Measurements from ENCODE around the gene IFI35. TPM values are rescaled to one million over a fixed set of nuclear protein-coding genes. Genes with fewer than 3 reads are reported as not detected.

IFI35 gene
- total and polyA plus RNA-seq, 2 of the 8 experiments (the other 6 are each of a cell fraction or from before 2014, with no cell fraction given), result 2.5 to 4.7 TPM

GRCh38 chr17:42980766-42981397 lies 25.7 kb upstream of the IFI35 start:
- H3K79me2 ChIP-seq (ENCODE audit: control insufficient read depth in 1 of 2, insufficient read depth in 2 of 2, low read length in 2 of 2), result peaks cover 0 to 17% of the 10 kb centered on the region in 2 experiments; a peak in 3 of 4 replicates
- H2BK12ac ChIP-seq (ENCODE audit: low read depth, low read length), result no peak overlapping the region
- ChIA-PET CTCF (ENCODE audit: partially characterized antibody) (interaction anchor here (1.0 kb wide), 1 partner anchor 137 kb away, joined by 4 read pairs; the partner anchor contains the start of gene AOC2), POLR2A (ENCODE audit: partially characterized antibody) (interaction anchor here (1.0 to 4.6 kb wide), 4 partner anchors 10 to 39 kb away, joined by 3 to 45 read pairs (median 7); partner anchors contain the start of gene RPL27)
- 0 out of 2 replicates have a peak overlapping the region, but pooled peaks have one; percentile 24 for H2AK5ac ChIP-seq (ENCODE audit: low read depth, low read length)
- peak overlapping the region; percentile 64; the same call in 1 of the 2 replicates for H4K8ac ChIP-seq (ENCODE audit: extremely low read depth, insufficient read depth, low read length)
- FAIRE-seq (no peak), DNase-seq (ENCODE audit: low read depth in 1 of 2, low spot score in 2 of 2) (peak in 1 of 2 experiments; percentile 65)
- H2BK15ac ChIP-seq (ENCODE audit: low read length), result no peak overlapping the region
- no peak overlapping the region for H3K14ac ChIP-seq (ENCODE audit: insufficient read length)
- H3K18ac ChIP-seq (ENCODE audit: extremely low read depth, low read length), result no peak overlapping the region; the same call in 1 of the 2 replicates
- peak overlapping the region; percentile 72 to 96 (median 89) for H3K4me3 ChIP-seq (ENCODE audit: extremely low read depth in 1 of 4, insufficient read depth in 2 of 4, low read depth in 3 of 4, low read length in 4 of 4)
- peaks cover 10% of the 10 kb centered on the region for H3K23me2 ChIP-seq (ENCODE audit: low read depth, low read length)
- WGBS, 2 experiments (ENCODE audit: extremely low coverage in 1 of 2, insufficient coverage in 1 of 2, insufficient read length in 1 of 2, insufficient replicate concordance in 2 of 2, low coverage in 1 of 2, low lambda C conversion rate in 2 of 2, missing lambda C conversion rate in 1 of 2), result 2% methylated on average over 58 of the region's 67 CpGs; no CpG with 5 or more reads in 1 of the 2 experiments
- peak overlapping the region; percentile 57; the same call in 1 of the 2 replicates for H3K27ac ChIP-seq (ENCODE audit: low read depth, low read length)
- no peak overlapping the region for H3K4ac ChIP-seq (replicated peaks; ENCODE audit: insufficient read length, low read depth, low read length)
- peak overlapping the region; percentile 49 for H3K56ac ChIP-seq (replicated peaks; ENCODE audit: insufficient read length, low read depth, low read length)
- no peak overlapping the region for H3K23ac ChIP-seq (ENCODE audit: insufficient read length)
- H3K36me3 ChIP-seq (ENCODE audit: control insufficient read depth in 2 of 4, insufficient read depth in 4 of 4, low read length in 3 of 4), result peaks cover 0 to 2% (median 1%) of the 10 kb centered on the region in 4 experiments; a peak in 2 of 8 replicates
- peak overlapping the region; percentile 41 for H4K5ac ChIP-seq (ENCODE audit: insufficient read length, low read depth, low read length)
- H4K20me1 ChIP-seq (replicated peaks in 1 of 2; ENCODE audit: control insufficient read depth in 1 of 2, insufficient read depth in 2 of 2, low read length in 2 of 2), result peaks cover 0 to 3% of the 10 kb centered on the region in 2 experiments
- H3K27me3 ChIP-seq (replicated peaks in 1 of 4; ENCODE audit: control insufficient read depth in 3 of 4, extremely low read depth in 1 of 4, insufficient read depth in 3 of 4, low read length in 3 of 4), result no peaks in the 10 kb centered on the region
- H2BK120ac ChIP-seq (replicated peaks; ENCODE audit: low read depth, low read length), result no peak overlapping the region
- H2AFZ ChIP-seq (ENCODE audit: low read length), result peak overlapping the region; percentile 61; the same call in 1 of the 2 replicates
- no peaks in the 10 kb centered on the region for H3K9me3 ChIP-seq (ENCODE audit: insufficient read depth in 2 of 2, low read depth in 1 of 2, low read length in 1 of 2)
- H4K91ac ChIP-seq (replicated peaks; ENCODE audit: insufficient read length, low read length), result no peak overlapping the region
- H2BK20ac ChIP-seq (ENCODE audit: low read length), result no peak overlapping the region
- peak overlapping the region; percentile 93 to 96 for H3K4me2 ChIP-seq (ENCODE audit: insufficient read depth in 1 of 2, low read depth in 2 of 2, low read length in 2 of 2)
- no peak overlapping the region; the same call in 1 of the 2 replicates for H2BK5ac ChIP-seq (ENCODE audit: low read depth, low read length)
- H3K4me1 ChIP-seq (replicated peaks in 1 of 4; ENCODE audit: control insufficient read depth in 3 of 4, insufficient read depth in 4 of 4, low read length in 3 of 4), result peaks cover 3 to 16% (median 4%) of the 10 kb centered on the region in 4 experiments; a peak in 5 of 7 replicates
- peaks cover 6% of the 10 kb centered on the region; the same call in 1 of the 2 replicates for H3K79me1 ChIP-seq (ENCODE audit: low read depth, low read length)
- peak overlapping the region; percentile 74 to 85 (median 78) for H3K9ac ChIP-seq (replicated peaks in 1 of 4; ENCODE audit: extremely low read depth in 1 of 4, low read depth in 3 of 4, low read length in 3 of 4)
- TF ChIP-seq NRF1 (IDR thresholded peaks at IDR 0.05; ENCODE audit: low read depth, low read length), result peak; percentile 17; the same call in 1 of the 2 replicates
- TF ChIP-seq JUND (IDR thresholded peaks at IDR 0.05; ENCODE audit: low read length), result 0 out of 2 replicates have a peak, but pooled peaks have one; percentile 2
- no peak for TF ChIP-seq SRF (IDR thresholded peaks at IDR 0.05; ENCODE audit: low read depth, low read length)
- peak; percentile 40 for TF ChIP-seq KDM4A (IDR thresholded peaks at IDR 0.05; ENCODE audit: low read depth, low read length, severe bottlenecking)
- peak; percentile 4 to 34 (median 20); a peak in 3 of 4 replicates for TF ChIP-seq CTCF (IDR thresholded peaks at IDR 0.05; ENCODE audit: control extremely low read depth in 1 of 3, insufficient read depth in 1 of 3, low read depth in 1 of 3, low read length in 3 of 3)
- TF ChIP-seq ATF2 (IDR thresholded peaks at IDR 0.05; ENCODE audit: low read length), result no peak
- peak; percentile 90 for TF ChIP-seq CREB1 (IDR thresholded peaks at IDR 0.05)

Measured in H1 (cell line).